ENCODE results near the gene AGO1.
"Not testable (repeated sequence)": the region's sequence is repeated elsewhere in the genome, so short reads cannot be mapped to it uniquely, and the experiment has no call there.

Gene AGO1

GRCh38 chr1:35885961-35886558 lies 3.1 kb downstream of the AGO1 start:
- TF ChIP-seq, protein P1, sequence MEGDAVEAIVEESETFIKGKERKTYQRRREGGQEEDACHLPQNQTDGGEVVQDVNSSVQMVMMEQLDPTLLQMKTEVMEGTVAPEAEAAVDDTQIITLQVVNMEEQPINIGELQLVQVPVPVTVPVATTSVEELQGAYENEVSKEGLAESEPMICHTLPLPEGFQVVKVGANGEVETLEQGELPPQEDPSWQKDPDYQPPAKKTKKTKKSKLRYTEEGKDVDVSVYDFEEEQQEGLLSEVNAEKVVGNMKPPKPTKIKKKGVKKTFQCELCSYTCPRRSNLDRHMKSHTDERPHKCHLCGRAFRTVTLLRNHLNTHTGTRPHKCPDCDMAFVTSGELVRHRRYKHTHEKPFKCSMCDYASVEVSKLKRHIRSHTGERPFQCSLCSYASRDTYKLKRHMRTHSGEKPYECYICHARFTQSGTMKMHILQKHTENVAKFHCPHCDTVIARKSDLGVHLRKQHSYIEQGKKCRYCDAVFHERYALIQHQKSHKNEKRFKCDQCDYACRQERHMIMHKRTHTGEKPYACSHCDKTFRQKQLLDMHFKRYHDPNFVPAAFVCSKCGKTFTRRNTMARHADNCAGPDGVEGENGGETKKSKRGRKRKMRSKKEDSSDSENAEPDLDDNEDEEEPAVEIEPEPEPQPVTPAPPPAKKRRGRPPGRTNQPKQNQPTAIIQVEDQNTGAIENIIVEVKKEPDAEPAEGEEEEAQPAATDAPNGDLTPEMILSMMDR (IDR thresholded peaks at IDR 0.05) = no peak
- Histone ChIP-seq H3K36me3 (ENCODE audit: control insufficient read depth, insufficient read depth, low read length) (no peaks in the 10 kb centered on the region), H2AFZ (no peak overlapping the region), H3K4me2 (ENCODE audit: low read length) (no peak overlapping the region), H3K27me3 (ENCODE audit: control insufficient read depth, insufficient read depth, low read length) (no peaks in the 10 kb centered on the region), H3K79me2 (no peaks in the 10 kb centered on the region), H3K4me3 (ENCODE audit: low read depth, low read length) (no peak overlapping the region), H3K27ac (no peak overlapping the region), H3K9me3 (ENCODE audit: control insufficient read depth, low read length) (no peaks in the 10 kb centered on the region), H3K9ac (no peak overlapping the region), H3K4me1 (no peaks in the 10 kb centered on the region)

GRCh38 chr1:35886577-35887431 lies 3.8 kb downstream of the AGO1 start:
- TF ChIP-seq, protein P1 (IDR thresholded peaks at IDR 0.05) = no peak
- no peak overlapping the region for H3K9ac ChIP-seq
- no peaks in the 10 kb centered on the region for H3K36me3 ChIP-seq (ENCODE audit: control insufficient read depth, insufficient read depth, low read length)
- H3K27ac ChIP-seq = no peak overlapping the region
- H2AFZ ChIP-seq = no peak overlapping the region
- H3K4me1 ChIP-seq = no peaks in the 10 kb centered on the region
- no peaks in the 10 kb centered on the region for H3K79me2 ChIP-seq
- H3K4me2 ChIP-seq (ENCODE audit: low read length) = no peak overlapping the region
- H3K9me3 ChIP-seq (ENCODE audit: control insufficient read depth, low read length) = no peaks in the 10 kb centered on the region
- H3K4me3 ChIP-seq (ENCODE audit: low read depth, low read length) = no peak overlapping the region
- no peaks in the 10 kb centered on the region for H3K27me3 ChIP-seq (ENCODE audit: control insufficient read depth, insufficient read depth, low read length)

DNA sequence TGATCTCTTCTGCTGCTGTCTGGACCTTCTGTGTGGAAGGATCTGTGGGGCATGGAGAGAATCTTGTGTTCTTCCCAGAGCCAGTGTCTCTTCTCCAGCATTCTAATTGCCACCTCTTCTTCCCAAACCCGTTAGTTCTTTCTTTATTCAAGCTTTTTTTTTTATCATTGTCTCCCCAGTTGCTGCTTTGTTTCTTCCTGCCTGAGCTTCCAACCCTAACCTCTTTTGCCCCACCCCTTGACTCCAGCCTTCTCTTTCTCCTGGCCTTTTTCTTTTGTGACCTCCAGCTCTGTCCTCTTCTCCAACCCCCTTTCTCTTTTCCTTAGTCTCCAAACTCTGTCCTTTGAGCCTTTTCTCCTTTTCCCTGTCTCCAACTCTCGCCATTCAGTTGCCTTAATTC lies 4.5 kb downstream of the AGO1 start:
- no peaks in the 10 kb centered on the region for H3K27me3 ChIP-seq (ENCODE audit: control insufficient read depth, insufficient read depth, low read length)
- no peak overlapping the region for H2AFZ ChIP-seq
- no peak overlapping the region for H3K4me2 ChIP-seq (ENCODE audit: low read length)
- H3K9ac ChIP-seq = no peak overlapping the region
- H3K27ac ChIP-seq = no peak overlapping the region
- no peaks in the 10 kb centered on the region for H3K79me2 ChIP-seq
- H3K4me3 ChIP-seq (ENCODE audit: low read depth, low read length) = no peak overlapping the region
- TF ChIP-seq, protein P1 (IDR thresholded peaks at IDR 0.05) = no peak
- no peaks in the 10 kb centered on the region for H3K36me3 ChIP-seq (ENCODE audit: control insufficient read depth, insufficient read depth, low read length)
- no peaks in the 10 kb centered on the region for H3K9me3 ChIP-seq (ENCODE audit: control insufficient read depth, low read length)
- H3K4me1 ChIP-seq = no peaks in the 10 kb centered on the region

DNA sequence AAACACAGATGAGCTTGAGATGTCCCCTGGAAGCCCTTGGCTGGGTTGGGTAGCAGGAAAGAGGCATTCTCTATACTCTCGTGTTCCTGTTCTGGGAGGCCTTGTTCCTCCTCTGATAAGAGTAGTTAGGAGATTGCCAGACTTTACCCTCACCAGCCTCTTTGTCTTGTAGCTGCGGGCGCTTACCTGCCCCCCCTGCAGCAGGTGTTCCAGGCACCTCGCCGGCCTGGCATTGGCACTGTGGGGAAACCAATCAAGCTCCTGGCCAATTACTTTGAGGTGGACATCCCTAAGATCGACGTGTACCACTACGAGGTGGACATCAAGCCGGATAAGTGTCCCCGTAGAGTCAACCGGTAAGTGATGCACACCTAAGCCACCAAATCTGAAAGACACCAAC lies 5.2 kb downstream of the AGO1 start:
- Histone ChIP-seq H3K9ac (no peak overlapping the region), H3K4me2 (ENCODE audit: low read length) (no peak overlapping the region), H3K4me3 (ENCODE audit: low read depth, low read length) (no peak overlapping the region), H3K27ac (no peak overlapping the region), H3K27me3 (ENCODE audit: control insufficient read depth, insufficient read depth, low read length) (no peaks in the 10 kb centered on the region), H3K9me3 (ENCODE audit: control insufficient read depth, low read length) (no peaks in the 10 kb centered on the region), H3K36me3 (ENCODE audit: control insufficient read depth, insufficient read depth, low read length) (no peaks in the 10 kb centered on the region), H3K4me1 (no peaks in the 10 kb centered on the region), H3K79me2 (no peaks in the 10 kb centered on the region), H2AFZ (no peak overlapping the region)
- TF ChIP-seq, protein P1 (IDR thresholded peaks at IDR 0.05) = no peak

- not testable (repeated sequence) for H3K9me3 ChIP-seq (ENCODE audit: control insufficient read depth, low read length); H3K9ac ChIP-seq; H3K4me2 ChIP-seq (ENCODE audit: low read length); H3K4me3 ChIP-seq (ENCODE audit: low read depth, low read length); H3K27ac ChIP-seq; H2AFZ ChIP-seq; H3K4me1 ChIP-seq; H3K79me2 ChIP-seq; H3K27me3 ChIP-seq (ENCODE audit: control insufficient read depth, insufficient read depth, low read length); H3K36me3 ChIP-seq (ENCODE audit: control insufficient read depth, insufficient read depth, low read length)
Observed at GRCh38 chr1:35888981-35889380, 6.0 kb downstream of the AGO1 start.
